Ovary (tissue), 9 donors: Measurements from ENCODE around the gene FOXK2. TPM values are rescaled to one million over a fixed set of nuclear protein-coding genes. Genes with fewer than 3 reads are reported as not detected.

Experiments used
- DNase-seq, 5 donors: peaks; one replicate each; pipeline ENCODE4 v3.0.0-alpha.2; 2019 to 2020
- H3K27ac ChIP-seq, 2 donors: fragments of 200-600 bp; one replicate each; pipeline versions ENCODE4 v1.5.1 to v1.8.0; 2019 to 2022
- H3K27me3 ChIP-seq: fragments of 200-600 bp; one replicate; pipeline ENCODE4 v1.8.0; 2022
- H3K36me3 ChIP-seq: fragments of 200-600 bp; sonication (generic); one replicate; pipeline ENCODE4 v1.5.1; 2019
- H3K4me1 ChIP-seq: one replicate; pipeline ENCODE4 v1.8.1; 2013; ENCODE audit warnings: mild to moderate bottlenecking, moderate library complexity; ENCODE audit not compliant: insufficient read depth
- H3K4me3 ChIP-seq: fragments of 200-600 bp; sonication (generic); one replicate; pipeline ENCODE4 v1.5.1; 2017
- H3K9me3 ChIP-seq, 2 donors: fragments of 200-600 bp in 1 of 2; sonication (generic) in 1 of 2; one replicate each; pipeline versions ENCODE4 v1.5.1 to v1.8.1; 2013 to 2019; ENCODE audit warnings: mild to moderate bottlenecking in 1 of 2, moderate library complexity in 1 of 2
- CTCF ChIP-seq, 3 donors: fragments of 450-650 bp in 2 of 3; fragments of 200-600 bp in 1 of 3; IDR thresholded peaks; one replicate each; pipeline versions ENCODE4 v1.5.1 to v1.8.0; 2016 to 2022; ENCODE audit warnings: antibody characterized with exemption in 3 of 3, mild to moderate bottlenecking in 1 of 3
- EP300 ChIP-seq: sonication (generic); formaldehyde crosslinking; IDR thresholded peaks from one replicate; pipeline ENCODE4 v1.6.1; 2017; ENCODE audit warnings: antibody characterized with exemption
- POLR2A ChIP-seq: fragments of 450-650 bp; IDR thresholded peaks from one replicate; pipeline ENCODE4 v1.6.1; 2017; ENCODE audit warnings: antibody characterized with exemption, mild to moderate bottlenecking, moderate library complexity
- WGBS, 3 donors: extraction: QIAGEN DNeasy Blood & Tissue Kit in 1 of 3; methylation state at CpG; one replicate each; pipeline versions ENCODE4 v1.1.5 to v1.1.7; 2013 to 2017; 5-methylcytosine and 5-hydroxymethylcytosine counted together
- intact Hi-C, 4 donors: fragments of 100-400 bp; cut with DNase I; formaldehyde crosslinking; loops; one replicate each; pipeline versions ENCODE4 v1.11.0 to v1.15.1; 2022 to 2023
- polyA plus RNA-seq, 2 donors: library from polyadenylated mRNA; stranded (reverse); fragments of 200-250 nt in 1 of 2; fragments of 350-450 nt in 1 of 2; fragmentation: Illumina TruSeq in 1 of 2; extraction: RNeasy Lipid Tissue Mini Kit (QIAGEN cat#74804) in 1 of 2; gene quantifications; one replicate each; pipeline ENCODE4 v1.2.3, GENCODE V29; 2013 to 2014
- total RNA-seq, 7 donors: library from RNA; depleted of rRNA in 2 of 7; stranded (reverse); fragments of >200 nt in 2 of 7; fragmentation: NEBNext Ultra II Directional in 3 of 7; extraction: Animal tissue kit (Norgen Biotek cat#: 25700) in 3 of 7; gene quantifications; one replicate each; pipeline versions ENCODE4 v1.1.0 to v1.2.4, GENCODE V29; 2016 to 2023
- donor health status: DM: no; HTN: no; CAD: no; lungs with moderate emphysema.
- donor health status: DM: no; HTN: no; CAD: no.
- donor health status: Bipolar disorder and iron deficiency.
- donor health status: DM: yes; HTN: yes; CAD: no.
- donor health status: DM: no; HTN: no; CAD: no.
- donor health status: DM: yes; HTN: yes; CAD: no.

The FOXK2 gene
- total and polyA plus RNA-seq, 9 donors: 19.1 to 67.6 (median 43.0) TPM

GRCh38 chr17:82544431-82545070 lies 25.0 kb downstream of the FOXK2 start:
- no peaks in the 10 kb centered on the region for H3K9me3 ChIP-seq
- no peaks in the 10 kb centered on the region for H3K36me3 ChIP-seq
- no peaks in the 10 kb centered on the region for H3K27me3 ChIP-seq
- H3K27ac ChIP-seq: peak overlapping the region in 1 of 2 donors; percentile 61
- peak overlapping the region; percentile 17 for H3K4me3 ChIP-seq
- peaks cover 12% of the 10 kb centered on the region for H3K4me1 ChIP-seq
- DNase-seq: peak in 3 of 5 donors; percentile 43 to 61 (median 45)
- WGBS, 3 donors: 41 to 60% (median 47%) methylated on average over 16 of the region's 16 CpGs
- TF ChIP-seq POLR2A: no peak
- TF ChIP-seq CTCF (IDR thresholded peaks at IDR 0.05): no peak
- intact Hi-C loops: loop anchor here in 1 of 4 donors (5.0 kb wide), 1 partner anchor 52 kb away; no protein-coding TSS in a partner anchor

GRCh38 chr17:82545071-82545462 lies 25.5 kb downstream of the FOXK2 start:
- peak overlapping the region; percentile 17 for H3K4me3 ChIP-seq
- WGBS, 3 donors: 22% methylated on average over 8 of the region's 8 CpGs
- DNase-seq: peak in 3 of 5 donors; percentile 68 to 76 (median 73)

GRCh38 chr17:82547981-82548380 lies 28.4 kb downstream of the FOXK2 start:
- Histone ChIP-seq H3K9me3 (no peaks in the 10 kb centered on the region), H3K27ac (no peak overlapping the region), H3K4me1 (peaks cover 19% of the 10 kb centered on the region), H3K36me3 (no peaks in the 10 kb centered on the region), H3K27me3 (no peaks in the 10 kb centered on the region), H3K4me3 (no peak overlapping the region)
- intact Hi-C loops: no loop called here
- WGBS, 3 donors: 84 to 90% (median 89%) methylated on average over 4 of the region's 4 CpGs
- no peak for DNase-seq
- TF ChIP-seq EP300: no peak
- no peak for TF ChIP-seq CTCF (IDR thresholded peaks at IDR 0.05)
- TF ChIP-seq POLR2A: no peak

More at GRCh38 chr17:82545071-82545462, 25.5 kb downstream of the FOXK2 start:
- Histone ChIP-seq H3K27me3 (no peaks in the 10 kb centered on the region), H3K36me3 (no peaks in the 10 kb centered on the region), H3K4me1 (peaks cover 14% of the 10 kb centered on the region), H3K9me3 (no peaks in the 10 kb centered on the region), H3K27ac (peak overlapping the region in 1 of 2 donors; percentile 61)
- TF ChIP-seq EP300 (peak; percentile 77), CTCF (IDR thresholded peaks at IDR 0.05) (no peak)
- intact Hi-C loops: no loop called here

- intact Hi-C loops: no loop called here
- Histone ChIP-seq H3K4me3 (no peak overlapping the region), H3K4me1 (peaks cover 21% of the 10 kb centered on the region), H3K27me3 (no peaks in the 10 kb centered on the region), H3K36me3 (no peaks in the 10 kb centered on the region), H3K27ac (no peak overlapping the region), H3K9me3 (no peaks in the 10 kb centered on the region)
- no peak for DNase-seq
- TF ChIP-seq EP300 (no peak), CTCF (IDR thresholded peaks at IDR 0.05) (no peak), POLR2A (no peak)
- WGBS, 3 donors: 47 to 48% (median 47%) methylated on average over 13 to 15 of the region's 15 CpGs
Measured at GRCh38 chr17:82548681-82549303, 29.3 kb downstream of the FOXK2 start.
